NCI-H345 treated with DMSO at 0.1 percent for 48 hours (cell line): ENCODE measurements around the gene C12orf42.
A peak's percentile ranks its signal among the peaks of the same experiment; 100 is the strongest.
"Not testable (repeated sequence)": the region's sequence is repeated elsewhere in the genome, so short reads cannot be mapped to it uniquely, and the experiment has no call there.

ENCODE experiments used
- DNase-seq: peaks from one replicate; lab custom pipeline; 2025; ENCODE audit not compliant: unreplicated experiment; lab: John Stamatoyannopoulos, UW

The C12orf42 gene

GRCh38 chr12:103498990-103499389 lies 3.2 kb upstream of the C12orf42 start:
- DNase-seq = no peak

GRCh38 chr12:103494734-103495468 lies 867 bp downstream of the C12orf42 start:
- DNase-seq = peak; percentile 85

GRCh38 chr12:103494051-103494733 lies 1.6 kb downstream of the C12orf42 start:
- DNase-seq = peak; percentile 38

DNA sequence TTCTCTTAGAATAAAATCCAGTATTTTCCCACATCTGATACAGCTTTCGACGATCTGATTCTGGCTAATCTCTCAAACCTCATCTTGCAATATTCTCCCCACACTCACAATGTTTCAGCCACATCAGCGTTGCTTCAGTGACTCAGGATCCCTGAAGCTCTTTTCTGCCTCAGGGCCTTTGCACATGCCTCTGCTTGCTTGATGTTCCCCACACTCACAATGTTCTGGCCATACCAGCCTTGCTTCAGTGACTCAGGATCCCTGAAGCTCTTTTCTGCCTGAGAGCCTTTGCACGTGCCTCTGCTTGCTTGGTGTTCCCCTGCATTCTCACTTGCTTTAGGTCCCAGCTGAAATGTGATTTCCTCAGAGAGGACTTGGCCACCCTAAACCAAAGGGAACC lies 2.6 kb downstream of the C12orf42 start:
- DNase-seq = no peak

GRCh38 chr12:103482365-103482764 lies 13.4 kb downstream of the C12orf42 start:
- no peak for DNase-seq

DNA sequence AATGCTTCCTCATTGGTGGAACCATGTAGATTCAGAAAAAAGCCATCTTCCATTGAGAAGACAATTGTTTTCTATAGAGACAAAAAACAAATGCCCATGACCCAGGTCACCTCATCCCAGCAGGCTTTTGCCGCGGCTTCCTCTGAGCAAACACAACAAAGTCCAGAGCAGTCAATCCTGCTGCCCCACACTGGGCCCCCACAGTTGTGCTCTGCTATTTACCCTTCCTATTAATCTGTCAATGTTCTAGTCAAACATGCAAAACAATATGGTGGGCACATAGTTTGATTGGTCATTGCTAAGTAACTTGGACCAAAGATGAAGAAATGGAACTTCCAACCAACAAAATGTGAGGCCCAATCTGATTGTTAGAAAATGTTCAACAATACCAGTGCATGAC lies 20.7 kb downstream of the C12orf42 start:
- DNase-seq = no peak

- no peak for DNase-seq
Measured at GRCh38 chr12:103470664-103471063, 25.1 kb downstream of the C12orf42 start.

DNA sequence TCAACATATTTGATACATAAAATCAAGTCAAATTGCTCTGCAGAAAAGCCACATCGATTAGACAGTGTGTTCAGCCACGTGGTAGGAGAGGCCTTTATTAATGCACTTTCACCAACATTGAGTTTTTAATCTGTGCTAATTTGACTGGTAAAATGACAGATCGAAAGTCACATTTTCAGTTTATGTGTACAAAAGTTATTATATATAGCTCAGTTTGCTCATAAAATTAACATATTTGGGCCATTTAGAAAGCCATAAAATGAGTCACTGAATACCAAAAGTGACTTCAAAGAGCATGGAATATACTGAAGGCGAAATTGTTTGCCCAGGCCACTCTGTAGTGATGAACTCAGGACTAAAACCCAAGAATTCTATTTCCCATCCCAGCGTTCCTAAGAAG lies 26.0 kb downstream of the C12orf42 start:
- DNase-seq = no peak

DNA sequence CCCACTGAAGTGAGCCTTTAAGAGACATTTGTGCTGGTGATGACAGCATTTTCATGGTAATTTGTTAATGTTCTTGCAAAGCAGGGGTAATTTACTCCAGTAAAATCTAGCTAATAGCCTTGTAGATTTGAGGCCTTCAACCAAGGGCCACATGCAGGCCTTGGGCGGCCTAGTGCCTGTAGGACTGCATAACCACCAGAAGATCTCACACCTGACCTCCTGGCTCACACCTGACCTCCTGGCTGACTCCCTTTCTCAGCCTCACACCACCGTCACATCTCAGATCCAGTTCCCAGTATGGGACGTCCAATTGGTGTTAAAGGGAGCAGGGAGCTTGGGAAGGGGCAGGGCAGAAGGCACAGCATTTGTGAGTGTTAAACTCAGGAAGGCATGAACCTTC lies 26.9 kb downstream of the C12orf42 start:
- no peak for DNase-seq

- no peak for DNase-seq
Measured at GRCh38 chr12:103462675-103463074, 33.1 kb downstream of the C12orf42 start.

DNA sequence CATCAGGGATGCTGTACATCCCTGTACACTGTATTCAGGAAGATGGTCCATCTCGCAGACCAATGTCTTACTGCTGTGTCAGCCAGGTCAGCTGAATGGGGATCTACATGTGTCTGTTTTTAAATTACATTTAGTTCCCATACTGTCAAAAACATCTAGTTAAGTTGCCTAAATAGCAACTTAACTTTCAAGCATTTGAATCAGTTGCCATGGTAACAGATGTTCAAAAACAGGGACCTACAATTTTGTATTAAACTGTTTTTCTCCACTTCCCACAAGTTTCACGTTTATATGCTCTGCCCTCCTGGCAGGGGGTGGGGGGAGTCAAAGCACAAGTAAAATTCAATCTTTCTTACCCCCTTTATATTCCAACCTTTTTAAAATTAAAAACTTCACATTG lies 38.3 kb downstream of the C12orf42 start:
- DNase-seq = no peak

GRCh38 chr12:103456006-103456405 lies 39.8 kb downstream of the C12orf42 start:
- DNase-seq = no peak

GRCh38 chr12:103455020-103455763 lies 40.6 kb downstream of the C12orf42 start:
- DNase-seq = no peak

DNA sequence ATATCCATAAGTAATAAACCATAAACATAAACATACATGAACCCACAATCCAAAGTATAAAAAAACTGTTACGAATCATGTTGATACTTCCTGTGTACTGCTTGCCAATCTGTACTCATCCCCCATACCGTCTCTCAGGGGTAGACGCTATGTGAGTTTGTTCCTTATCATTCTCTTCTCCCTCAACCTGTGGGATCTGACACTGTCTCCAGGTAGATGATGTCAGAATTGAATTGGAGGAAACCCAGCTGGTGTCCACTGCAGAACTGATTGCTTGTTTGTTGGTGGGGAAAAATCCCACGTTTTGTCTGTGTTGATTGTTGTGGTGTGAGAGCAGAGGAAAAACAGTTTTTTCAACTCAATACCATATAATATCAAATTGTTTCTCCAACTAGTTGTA lies 50.8 kb downstream of the C12orf42 start:
- no peak for DNase-seq

DNA sequence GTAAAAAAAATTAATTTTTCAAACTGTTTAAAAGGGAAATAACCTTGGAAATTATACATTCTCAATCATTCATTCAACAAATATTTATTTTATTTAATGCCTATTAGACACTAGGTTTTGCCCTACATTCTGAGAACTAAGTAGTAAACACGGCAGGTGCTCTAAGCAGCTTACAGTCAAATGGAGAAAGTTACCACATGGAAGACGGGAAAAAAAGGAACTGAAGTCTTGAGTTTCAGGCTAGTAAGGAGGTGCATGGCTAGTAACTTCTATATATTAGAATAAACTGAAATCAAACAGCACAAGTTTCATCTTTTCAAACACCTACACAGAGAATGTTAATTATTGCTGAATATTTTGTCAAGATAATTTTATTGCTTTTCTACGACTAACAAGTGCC lies 52.9 kb downstream of the C12orf42 start:
- no peak for DNase-seq

GRCh38 chr12:103442182-103442555 lies 53.6 kb downstream of the C12orf42 start:
- DNase-seq = no peak

GRCh38 chr12:103441437-103442181 lies 54.2 kb downstream of the C12orf42 start:
- no peak for DNase-seq

- DNase-seq = not testable (repeated sequence)
Measured at GRCh38 chr12:103434165-103435105, 61.3 kb downstream of the C12orf42 start.

DNA sequence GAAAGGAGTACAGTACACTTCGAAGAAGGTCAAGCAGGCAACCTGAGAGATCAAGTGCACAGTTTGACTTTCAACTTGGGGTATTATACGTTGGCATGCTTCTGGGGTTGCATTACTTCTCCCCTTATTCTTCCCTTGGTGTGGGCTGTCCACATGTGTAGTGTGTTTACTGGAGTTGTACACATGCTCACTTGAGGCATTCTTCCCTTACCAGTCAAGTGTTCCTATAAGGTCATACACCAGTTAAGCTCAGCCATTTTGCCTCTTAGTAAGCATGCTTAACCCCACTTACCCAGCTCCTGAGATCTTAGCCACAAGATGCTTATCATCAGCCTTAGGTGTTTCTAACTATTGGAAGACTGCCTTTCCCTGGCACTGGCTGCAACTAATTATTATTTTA lies 63.8 kb downstream of the C12orf42 start:
- DNase-seq = no peak

GRCh38 chr12:103431387-103431786 lies 64.4 kb downstream of the C12orf42 start:
- no peak for DNase-seq
